Brain pericyte (primary cell): ENCODE measurements around the gene IL21R.
"Not testable (repeated sequence)": the region's sequence is repeated elsewhere in the genome, so short reads cannot be mapped to it uniquely, and the experiment has no call there.

Experiments used
- DNase-seq: peaks from one replicate; pipeline ENCODE4 v3.0.0-alpha.2; 2012; ENCODE audit warnings: low read depth, low spot score

IL21R gene

GRCh38 chr16:27400751-27401620 lies 988 bp upstream of the IL21R start:
- DNase-seq: peak; percentile 55

DNA sequence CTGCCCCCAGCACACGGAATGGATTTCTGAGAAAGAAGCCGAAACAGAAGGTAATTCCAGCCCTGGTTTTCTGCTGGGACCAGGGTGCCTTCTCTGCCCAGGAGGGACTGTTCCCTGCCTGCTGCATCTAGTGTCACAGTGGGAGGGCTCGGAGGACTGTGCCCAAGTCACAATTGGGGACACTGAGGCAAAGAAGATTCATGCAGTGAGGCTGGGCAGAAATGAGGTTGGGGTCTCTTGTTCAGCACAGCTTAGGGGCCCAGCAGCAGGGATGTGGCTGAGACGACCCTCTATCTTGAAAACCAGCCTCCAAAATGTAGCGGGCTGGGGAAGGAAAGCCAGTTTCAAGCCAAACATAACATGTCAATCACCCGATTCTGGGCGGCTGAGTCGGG lies 592 bp downstream of the IL21R start:
- no peak for DNase-seq

- DNase-seq: peak; percentile 34
Observed at GRCh38 chr16:27402964-27403600, 1.1 kb downstream of the IL21R start.

DNA sequence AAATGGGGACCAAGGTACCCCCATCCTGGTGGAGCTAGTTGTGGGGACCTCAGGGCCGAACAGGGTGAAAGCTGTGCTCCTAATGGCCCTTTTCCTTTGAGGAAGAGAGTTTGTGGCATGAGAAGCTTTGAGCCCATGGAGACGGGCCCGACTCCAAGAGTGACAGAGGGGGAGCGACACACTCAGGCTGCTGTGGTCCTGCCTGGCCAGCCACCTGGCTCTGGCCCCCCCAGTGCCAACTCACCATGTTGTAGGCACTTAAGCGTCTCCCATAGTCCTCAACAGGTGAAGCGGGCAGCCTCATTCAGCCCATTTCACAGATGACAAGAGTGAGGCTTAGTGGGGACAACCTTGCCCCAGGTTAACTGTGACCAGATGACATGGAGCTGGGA lies 1.6 kb downstream of the IL21R start:
- no peak for DNase-seq

- no peak for DNase-seq
Observed at GRCh38 chr16:27404163-27404823, 2.3 kb downstream of the IL21R start.

GRCh38 chr16:27405546-27406451 lies 3.8 kb downstream of the IL21R start:
- DNase-seq: no peak

DNA sequence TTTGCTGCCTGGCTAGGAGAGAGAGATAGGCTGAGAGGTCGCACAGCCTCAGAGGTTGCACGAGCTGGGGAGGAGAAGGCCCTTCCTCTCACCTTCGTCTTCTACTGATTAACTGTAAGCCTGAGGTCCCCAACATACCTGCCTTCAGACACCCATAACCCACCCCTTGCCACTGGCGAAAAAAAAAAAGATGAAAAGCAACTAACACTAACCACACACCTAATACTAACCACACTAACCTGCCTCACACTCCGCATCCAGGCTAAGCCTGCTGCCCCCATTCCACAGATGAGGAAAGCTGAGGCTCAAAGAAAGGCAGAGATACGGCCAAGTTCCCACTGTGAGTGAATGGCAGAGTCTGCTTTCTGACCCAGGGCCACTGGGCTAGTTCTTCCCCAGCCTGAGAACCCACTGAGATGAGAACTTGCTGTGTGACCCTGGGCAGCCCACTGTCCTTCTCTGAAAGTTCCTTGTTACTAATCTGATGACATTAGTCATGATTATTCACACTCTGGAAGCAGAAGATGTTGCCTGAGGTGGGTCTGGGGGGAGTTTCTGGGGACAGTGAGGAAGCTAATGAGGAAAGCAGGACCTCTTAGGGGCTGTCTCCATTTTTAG lies 4.6 kb downstream of the IL21R start:
- DNase-seq: no peak

GRCh38 chr16:27407133-27407532 lies 5.2 kb downstream of the IL21R start:
- DNase-seq: no peak

- DNase-seq: no peak
Observed at GRCh38 chr16:27408012-27408601, 6.1 kb downstream of the IL21R start.

GRCh38 chr16:27408602-27409031 lies 6.6 kb downstream of the IL21R start:
- DNase-seq: no peak

GRCh38 chr16:27409958-27410357 lies 8.0 kb downstream of the IL21R start:
- DNase-seq: not testable (repeated sequence)

GRCh38 chr16:27410761-27411160 lies 8.8 kb downstream of the IL21R start:
- DNase-seq: no peak

GRCh38 chr16:27413956-27414355 lies 12.0 kb downstream of the IL21R start:
- DNase-seq: no peak

- DNase-seq: no peak
Observed at GRCh38 chr16:27414788-27415431, 12.9 kb downstream of the IL21R start.

- DNase-seq: no peak
Observed at GRCh38 chr16:27417047-27417671, 15.2 kb downstream of the IL21R start.

DNA sequence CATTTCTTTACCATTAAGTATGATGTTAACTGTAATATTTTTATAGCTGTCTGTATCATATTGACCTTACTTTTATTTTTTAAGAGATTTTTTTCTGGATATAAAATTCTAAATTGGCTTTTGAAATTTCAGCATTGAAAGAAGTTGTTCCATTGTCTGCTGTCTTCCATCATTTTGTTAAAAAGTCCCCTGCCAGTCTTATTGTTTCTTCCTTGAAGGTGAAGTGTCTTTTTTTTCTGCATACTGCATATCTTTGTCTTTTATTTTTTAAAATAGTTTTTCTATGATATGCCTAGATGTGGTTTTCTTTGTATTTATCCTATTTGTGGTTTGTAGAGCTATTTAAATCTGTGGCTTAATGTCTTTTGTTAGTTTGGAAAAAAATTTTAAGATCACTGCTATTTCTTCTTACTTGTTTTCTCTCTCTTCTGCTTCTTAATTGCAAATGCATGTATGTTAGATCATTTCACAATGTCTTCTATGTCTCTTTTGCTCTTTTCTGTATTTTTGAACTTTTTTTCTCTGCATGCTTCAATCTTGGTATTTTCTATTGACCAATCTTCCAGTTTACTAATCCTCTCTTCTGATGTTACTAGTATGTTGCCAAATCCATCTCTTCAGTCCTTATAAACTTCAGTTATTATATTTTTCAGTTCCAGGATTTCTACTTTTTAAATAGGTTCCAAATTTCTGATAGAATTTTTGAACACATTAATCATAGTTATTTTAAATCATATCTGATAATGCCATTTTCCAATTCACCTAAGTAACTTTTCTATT lies 20.2 kb downstream of the IL21R start:
- no peak for DNase-seq

DNA sequence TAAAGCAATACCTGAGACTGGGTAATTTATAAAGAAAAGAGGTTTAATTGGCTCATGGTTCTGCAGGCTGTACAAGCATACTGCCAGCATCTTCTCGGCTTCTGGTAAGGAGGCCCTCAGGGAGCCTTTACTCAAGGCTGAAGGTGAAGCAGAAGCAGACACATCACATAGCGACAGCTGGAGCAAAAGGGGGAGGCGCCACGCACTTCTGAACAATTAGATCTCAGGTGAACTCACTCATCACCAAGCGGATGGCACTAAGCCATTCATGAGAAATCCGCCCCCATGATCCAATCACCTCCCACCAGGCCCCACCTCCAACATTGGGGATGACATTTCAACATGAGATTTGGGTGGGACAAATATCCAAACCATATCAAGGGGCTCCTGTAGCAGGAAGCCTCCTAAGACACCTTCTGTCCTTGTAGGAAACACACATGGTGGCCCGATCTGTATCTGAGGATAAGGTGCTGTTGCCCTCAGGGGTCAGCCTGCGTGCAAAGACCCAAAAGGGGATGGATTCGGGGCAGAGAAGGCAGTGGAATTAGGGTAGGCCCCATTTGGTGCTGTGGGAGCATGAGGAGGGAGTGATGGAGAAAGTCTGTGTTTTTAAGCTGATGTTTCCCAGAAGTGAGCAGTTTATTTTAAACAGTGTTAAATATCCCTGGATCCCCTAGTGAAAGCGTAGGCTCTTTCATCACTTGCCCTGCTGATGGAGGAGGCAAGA lies 23.0 kb downstream of the IL21R start:
- no peak for DNase-seq

DNA sequence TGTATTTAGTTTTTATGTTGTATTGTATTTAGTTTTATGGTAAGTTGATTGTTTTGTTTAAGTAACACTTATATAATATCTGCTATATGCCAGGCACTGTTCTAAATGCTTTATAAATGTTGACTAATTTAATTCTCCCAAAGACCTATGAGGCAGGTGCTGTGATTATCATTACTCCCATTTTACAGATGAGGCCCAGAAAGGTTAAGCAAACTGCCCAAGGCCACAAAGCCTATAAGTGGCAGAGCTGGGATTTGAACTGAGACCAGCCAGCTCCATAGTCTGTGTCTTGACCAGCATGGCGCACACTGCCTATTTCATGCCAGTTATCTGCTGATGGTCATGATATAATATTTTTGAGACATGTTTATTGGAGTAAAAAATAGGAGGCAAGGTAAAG lies 24.0 kb downstream of the IL21R start:
- no peak for DNase-seq
